K562 (cell line): ENCODE results near the gene CCN5. TPM values are rescaled to one million over a fixed set of nuclear protein-coding genes. Genes with fewer than 3 reads are reported as not detected.

Source experiments
- ATAC-seq: fragments of 200-7000 bp; cut with Tn5 transposase; 3 replicates; pipeline ENCODE4 v1.9.1; 2020; ENCODE audit warnings: moderate library complexity
- BruUV-seq: library from RNA; stranded (reverse); fragments of 400-500 nt; replicated peaks from 2 replicates; lab custom pipeline; 2021; lab: Mats Ljungman, UMichigan
- CTCF ChIA-PET: fragments of 300-600 bp; formaldehyde crosslinking; extraction: SDS; loops from one replicate; lab custom pipeline; 2021; ENCODE audit warnings: low intra/inter-chr PET ratio; lab: Yijun Ruan, JAX
- POLR2A ChIA-PET: fragments of 300-600, 350-650 bp; sonication (Branson Sonifier 250); formaldehyde crosslinking; extraction: SDS; loops from one replicate; lab custom pipeline; 2021; ENCODE audit warnings: antibody characterized with exemption, inconsistent platforms; lab: Yijun Ruan, JAX
- DNase-seq, 4 experiments: peaks; one replicate each; pipeline versions ENCODE4 v3.0.0 to v3.0.0-alpha.2; 2011 to 2018; ENCODE audit warnings: low spot score in 3 of 4, mixed read lengths in 3 of 4; ENCODE audit errors: extremely low read depth in 1 of 4
- FAIRE-seq: peaks from 2 replicates; lab custom pipeline; 2011; peaks lifted over from hg19 to GRCh38; lab: Jason Lieb, UNC
- H2AFZ ChIP-seq: 2 replicates; pipeline ENCODE4 v1.6.0; 2011; ENCODE audit warnings: low read depth, low read length, control low read depth, inconsistent platforms
- H3K27ac ChIP-seq: fragments of 200-600 bp; 3 replicates; pipeline ENCODE4 v1.8.0; 2011; ENCODE audit warnings: low read depth, mild to moderate bottlenecking, control low read depth, inconsistent platforms, low read length, moderate library complexity, mixed read lengths; ENCODE audit errors: extremely low read depth
- H3K27me3 ChIP-seq, 2 experiments: fragments of 300-600 bp in 1 of 2; 2 replicates in 1 of 2; 3 replicates in 1 of 2; pipeline versions ENCODE4 v1.6.0 to v1.8.0; 2011; ENCODE audit warnings: inconsistent platforms in 2 of 2, low read length in 2 of 2, mild to moderate bottlenecking in 1 of 2, mixed read lengths in 1 of 2, moderate library complexity in 1 of 2; ENCODE audit not compliant: control insufficient read depth in 2 of 2, insufficient read depth in 2 of 2
- H3K36me3 ChIP-seq: fragments of 300-600 bp; 3 replicates; pipeline ENCODE4 v1.8.0; 2011; ENCODE audit warnings: mild to moderate bottlenecking, low read length, inconsistent platforms; ENCODE audit not compliant: control insufficient read depth, insufficient read depth
- H3K4me1 ChIP-seq, 2 experiments: fragments of 200-600 bp in 1 of 2; replicated peaks in 1 of 2; 2 replicates in 1 of 2; 3 replicates in 1 of 2; pipeline versions ENCODE4 v1.5.1 to v1.8.0; 2011; ENCODE audit warnings: inconsistent platforms in 2 of 2, low read length in 2 of 2, mild to moderate bottlenecking in 1 of 2, mixed read lengths in 1 of 2, moderate library complexity in 1 of 2; ENCODE audit not compliant: control insufficient read depth in 2 of 2, insufficient read depth in 2 of 2
- H3K4me2 ChIP-seq: 2 replicates; pipeline ENCODE4 v1.6.1; 2011; ENCODE audit warnings: low read length, control low read depth, inconsistent platforms, mixed read lengths; ENCODE audit not compliant: insufficient read depth
- H3K4me3 ChIP-seq: fragments of 200-600 bp; sonication (generic), shearing (Covaris generic); 2 replicates; pipeline ENCODE4 v1.5.1; 2016; ENCODE audit warnings: control low read depth, inconsistent platforms
- H3K79me2 ChIP-seq: fragments of 200-600 bp; 3 replicates; pipeline ENCODE4 v1.8.0; 2011; ENCODE audit warnings: low read length, inconsistent platforms; ENCODE audit not compliant: control insufficient read depth, insufficient read depth
- H3K9ac ChIP-seq, 2 experiments: 2 replicates each; pipeline versions ENCODE4 v1.6.0 to v1.6.1; 2011; ENCODE audit warnings: low read depth in 2 of 2, low read length in 2 of 2, control low read depth in 1 of 2, inconsistent platforms in 1 of 2, mild to moderate bottlenecking in 1 of 2, mixed read lengths in 1 of 2; ENCODE audit not compliant: insufficient read depth in 1 of 2
- H3K9me1 ChIP-seq: one replicate; pipeline ENCODE4 v1.6.0; 2011; ENCODE audit warnings: inconsistent platforms, mild to moderate bottlenecking, low read length, moderate library complexity; ENCODE audit not compliant: control insufficient read depth, insufficient read depth
- H3K9me3 ChIP-seq: replicated peaks from 2 replicates; pipeline ENCODE4 v1.5.1; 2011; ENCODE audit warnings: low read depth, low read length, inconsistent platforms; ENCODE audit not compliant: control insufficient read depth, insufficient read depth
- H4K20me1 ChIP-seq: replicated peaks from 2 replicates; pipeline ENCODE4 v1.6.1; 2011; ENCODE audit warnings: low read length, inconsistent platforms, mixed read lengths; ENCODE audit not compliant: control insufficient read depth, insufficient read depth
- BCOR ChIP-seq: fragments of 450-650 bp; IDR thresholded peaks from 2 replicates; pipeline ENCODE4 v1.6.1; 2016
- GATA2 ChIP-seq: sonication (generic); formaldehyde crosslinking; IDR thresholded peaks from 2 replicates; pipeline ENCODE4 v1.4.0; 2020; ENCODE audit warnings: mild to moderate bottlenecking, missing genetic modification reagents
- KLF16 ChIP-seq: IDR thresholded peaks from 2 replicates; pipeline ENCODE4 v1.6.1; 2016; ENCODE audit warnings: antibody characterized with exemption
- L3MBTL2 ChIP-seq: fragments of 450-650 bp; IDR thresholded peaks from 2 replicates; pipeline ENCODE4 v1.6.1; 2016; ENCODE audit warnings: mild to moderate bottlenecking, moderate library complexity
- LARP7 ChIP-seq: fragments of 450-650 bp; IDR thresholded peaks from 2 replicates; pipeline ENCODE4 v1.6.1; 2016
- MECOM ChIP-seq: fragments of 250-450 bp; sonication (Bioruptor Pico); IDR thresholded peaks from 2 replicates; pipeline ENCODE4 v1.8.0; 2022; ENCODE audit warnings: inconsistent platforms
- MTA2 ChIP-seq: fragments of 450-650 bp; IDR thresholded peaks from 2 replicates; pipeline ENCODE4 v1.6.1; 2016; ENCODE audit warnings: low read depth
- PHF8 ChIP-seq: fragments of 200-600 bp; sonication (generic); IDR thresholded peaks from 2 replicates; pipeline ENCODE4 v1.6.1; 2012; ENCODE audit warnings: mixed run types, mild to moderate bottlenecking, inconsistent platforms, low read length, moderate library complexity, borderline replicate concordance
- RBM25 ChIP-seq: fragments of 200-400 bp; formaldehyde crosslinking; IDR thresholded peaks from 2 replicates; pipeline ENCODE4 v1.6.1; 2018; ENCODE audit warnings: low read length, low read depth, moderate library complexity; ENCODE audit not compliant: severe bottlenecking
- SMARCC2 ChIP-seq: fragments of 450-650 bp; IDR thresholded peaks from 2 replicates; pipeline ENCODE4 v1.6.1; 2017; ENCODE audit warnings: antibody characterized with exemption, moderate library complexity, mild to moderate bottlenecking, low read depth
- TFE3 ChIP-seq: fragments of 450-650 bp; formaldehyde crosslinking; IDR thresholded peaks from 2 replicates; pipeline ENCODE4 v1.4.0; 2020; ENCODE audit warnings: mild to moderate bottlenecking, mixed read lengths
- YY1 ChIP-seq, 3 experiments: IDR thresholded peaks; 2 replicates each; pipeline ENCODE4 v1.6.1; 2011; ENCODE audit warnings: low read length in 2 of 3, mild to moderate bottlenecking in 2 of 3, moderate library complexity in 2 of 3, borderline replicate concordance in 1 of 3, control low read depth in 1 of 3, low read depth in 1 of 3; ENCODE audit not compliant: insufficient read depth in 3 of 3, insufficient replicate concordance in 2 of 3, control insufficient read depth in 1 of 3, insufficient read length in 1 of 3; ENCODE audit errors: extremely low read depth in 1 of 3
- ZBTB2 ChIP-seq: fragments of 450-650 bp; IDR thresholded peaks from 2 replicates; pipeline ENCODE4 v1.6.1; 2016; ENCODE audit warnings: antibody characterized with exemption
- ZFP91 ChIP-seq: sonication (generic); formaldehyde crosslinking; IDR thresholded peaks from 2 replicates; pipeline ENCODE4 v1.8.0; 2022; ENCODE audit warnings: mild to moderate bottlenecking, missing genetic modification reagents
- WGBS: fragments of 100-300 bp; shearing (Covaris generic); methylation state at CpG from one replicate; pipeline ENCODE4 v1.1.6; 2016; ENCODE audit warnings: low coverage, mixed read lengths; ENCODE audit not compliant: insufficient coverage; ENCODE audit errors: missing lambda C conversion rate; 5-methylcytosine and 5-hydroxymethylcytosine counted together
- in situ Hi-C: fragments of 300-500 bp; cut with MboI; formaldehyde crosslinking; loops from 4 replicates; pipeline ENCODE4 v1.15.0; 2018; ENCODE audit warnings: inconsistent platforms, mixed read lengths
- intact Hi-C: fragments of 100-400 bp; cut with micrococcal nuclease; formaldehyde crosslinking; loops from 2 replicates; pipeline ENCODE4 v1.14.2; 2022
- polyA plus RNA-seq, 8 experiments: library from polyadenylated mRNA; depleted of rRNA in 4 of 8; stranded (reverse) in 5 of 8; unstranded in 3 of 8; fragments of >200 nt; fragmentation: Nextera tagmentation in 2 of 8; fragmentation: Illumina TruSeq in 1 of 8; extraction: Ambion mirVana in 2 of 8; extraction: Trizol in 1 of 8; gene quantifications; 2 replicates each; pipeline versions ENCODE4 v1.2.1 to v1.2.3, GENCODE V29; 2011 to 2014; ENCODE audit warnings: inconsistent platforms in 1 of 8, missing spikeins in 1 of 8
- total RNA-seq, 7 experiments: library from RNA; depleted of rRNA in 6 of 7; stranded (reverse); fragments of >200 nt in 6 of 7; fragmentation: Illumina TruSeq in 2 of 7; extraction: Trizol in 2 of 7; gene quantifications; 2 replicates each; pipeline versions ENCODE4 v1.2.1 to v1.2.3, GENCODE V29; 2011 to 2021; ENCODE audit warnings: low replicate concordance in 1 of 7

CCN5 gene
- total and polyA plus RNA-seq, 9 of the 15 experiments (the other 6 are each of a cell fraction or from before 2014, with no cell fraction given): not detected

GRCh38 chr20:44681796-44682566, 33.2 kb upstream of the CCN5 start:
- Histone ChIP-seq H3K9ac (no peak overlapping the region), H2AFZ (no peak overlapping the region), H3K27me3 (peaks cover 3 to 15% of the 10 kb centered on the region in 2 experiments; a peak in 3 of 5 replicates), H3K36me3 (no peaks in the 10 kb centered on the region), H3K4me1 (peaks cover 5 to 7% of the 10 kb centered on the region in 2 experiments; a peak in 3 of 5 replicates), H3K79me2 (no peaks in the 10 kb centered on the region), H3K4me3 (no peak overlapping the region), H4K20me1 (no peaks in the 10 kb centered on the region; the same call in 1 of the 2 replicates), H3K9me3 (no peaks in the 10 kb centered on the region), H3K9me1 (no peaks in the 10 kb centered on the region), H3K27ac (no peak overlapping the region), H3K4me2 (no peak overlapping the region)
- ChIA-PET CTCF (no interaction called here), POLR2A (interaction anchor here (1.1 kb wide), 1 partner anchor 29 kb away, joined by 3 read pairs; no protein-coding TSS in a partner anchor)
- DNase-seq (no peak), ATAC-seq (no peak), FAIRE-seq (no peak)
- in situ Hi-C loops: no loop called here
- intact Hi-C loops: loop anchor here (2.0 to 5.0 kb wide), 2 partner anchors 71 to 295 kb away; no protein-coding TSS in a partner anchor
- BruUV-seq: no TSS peak
- 16% methylated on average over 11 of the region's 11 CpGs for WGBS
- TF ChIP-seq LARP7 (no peak), ZBTB2 (no peak), RBM25 (peak; percentile 63), ZFP91 (no peak), SMARCC2 (no peak), MTA2 (no peak), YY1 (IDR thresholded peaks at IDR 0.05; ENCODE audit: borderline replicate concordance in 1 of 3, control insufficient read depth in 1 of 3, extremely low read depth in 1 of 3, insufficient read depth in 3 of 3, insufficient read length in 1 of 3, insufficient replicate concordance in 2 of 3, low read depth in 1 of 3, low read length in 2 of 3) (no peak), PHF8 (no peak), TFE3 (no peak), BCOR (0 out of 2 replicates have a peak, but pooled peaks have one; percentile 40), GATA2 (CRISPR knock-in tag) (no peak), L3MBTL2 (no peak), KLF16 (no peak), MECOM (CRISPR knock-in tag) (no peak)
